H9 (cell line): Measurements from ENCODE around the gene STBD1. TPM values are rescaled to one million over a fixed set of nuclear protein-coding genes. Genes with fewer than 3 reads are reported as not detected.

ENCODE experiments used
- DNase-seq: peaks from one replicate; pipeline ENCODE4 v3.0.0-alpha.2; 2017
- H2AFZ ChIP-seq: one replicate; pipeline ENCODE4 v1.6.1; 2013; ENCODE audit warnings: mild to moderate bottlenecking, low read length, control low read depth, moderate library complexity
- H2AK5ac ChIP-seq: 2 replicates; pipeline ENCODE4 v1.6.1; 2013; ENCODE audit warnings: low read length, control low read depth, mixed read lengths; ENCODE audit not compliant: insufficient read length
- H2BK120ac ChIP-seq: one replicate; pipeline ENCODE4 v1.6.1; 2013; ENCODE audit warnings: low read depth, mild to moderate bottlenecking, low read length, control low read depth, inconsistent platforms; ENCODE audit not compliant: poor library complexity, severe bottlenecking
- H2BK12ac ChIP-seq: 2 replicates; pipeline ENCODE4 v1.6.1; 2013; ENCODE audit warnings: low read length, control low read depth, mixed read lengths, low read depth; ENCODE audit not compliant: insufficient read length
- H2BK15ac ChIP-seq: 2 replicates; pipeline ENCODE4 v1.6.1; 2013; ENCODE audit warnings: low read depth, low read length, control low read depth
- H2BK20ac ChIP-seq: one replicate; pipeline ENCODE4 v1.6.1; 2013; ENCODE audit warnings: low read depth, mild to moderate bottlenecking, low read length, control low read depth, inconsistent platforms; ENCODE audit not compliant: poor library complexity, severe bottlenecking
- H2BK5ac ChIP-seq: 2 replicates; pipeline ENCODE4 v1.6.1; 2013; ENCODE audit warnings: low read length, control low read depth, mixed read lengths; ENCODE audit not compliant: insufficient read length
- H3K14ac ChIP-seq: 2 replicates; pipeline ENCODE4 v1.6.1; 2013; ENCODE audit warnings: low read length, control low read depth; ENCODE audit not compliant: insufficient read depth
- H3K18ac ChIP-seq: 2 replicates; pipeline ENCODE4 v1.6.1; 2013; ENCODE audit warnings: low read depth, mild to moderate bottlenecking, mixed read lengths, low read length, control low read depth; ENCODE audit not compliant: insufficient read length
- H3K23ac ChIP-seq: 2 replicates; pipeline ENCODE4 v1.6.1; 2013; ENCODE audit warnings: low read length, control low read depth, mixed read lengths, low read depth; ENCODE audit not compliant: insufficient read length
- H3K23me2 ChIP-seq: 2 replicates; pipeline ENCODE4 v1.6.1; 2013; ENCODE audit warnings: low read depth, mild to moderate bottlenecking, mixed read lengths, low read length, control low read depth; ENCODE audit not compliant: insufficient read length, poor library complexity, severe bottlenecking
- H3K27ac ChIP-seq: 2 replicates; pipeline ENCODE4 v1.5.1; 2013; ENCODE audit warnings: low read length, control low read depth, mixed read lengths, low read depth; ENCODE audit not compliant: insufficient read length
- H3K27me3 ChIP-seq: 2 replicates; pipeline ENCODE4 v1.6.1; 2013; ENCODE audit warnings: low read length, control low read depth, inconsistent platforms; ENCODE audit not compliant: insufficient read depth
- H3K4ac ChIP-seq: 2 replicates; pipeline ENCODE4 v1.6.1; 2013; ENCODE audit warnings: low read depth, mild to moderate bottlenecking, control low read depth, inconsistent platforms, low read length, moderate library complexity
- H3K4me1 ChIP-seq: 2 replicates; pipeline ENCODE4 v1.6.1; 2013; ENCODE audit warnings: low read length, control low read depth, inconsistent platforms; ENCODE audit not compliant: insufficient read depth
- H3K4me2 ChIP-seq: 2 replicates; pipeline ENCODE4 v1.6.1; 2013; ENCODE audit warnings: low read length, control low read depth, mixed read lengths; ENCODE audit not compliant: insufficient read length, insufficient read depth
- H3K56ac ChIP-seq: 2 replicates; pipeline ENCODE4 v1.6.1; 2013; ENCODE audit warnings: low read depth, mild to moderate bottlenecking, mixed read lengths, low read length, control low read depth; ENCODE audit not compliant: insufficient read length
- H3K79me1 ChIP-seq: 2 replicates; pipeline ENCODE4 v1.6.1; 2013; ENCODE audit warnings: low read depth, mild to moderate bottlenecking, moderate library complexity, low read length, control low read depth, inconsistent platforms; ENCODE audit not compliant: insufficient read depth, poor library complexity, severe bottlenecking
- H3K79me2 ChIP-seq: 2 replicates; pipeline ENCODE4 v1.6.1; 2013; ENCODE audit warnings: low read length, control low read depth, inconsistent platforms; ENCODE audit not compliant: insufficient read depth
- H3K9ac ChIP-seq: 2 replicates; pipeline ENCODE4 v1.6.1; 2013; ENCODE audit warnings: low read length, control low read depth, mixed read lengths; ENCODE audit not compliant: insufficient read length; ENCODE audit errors: extremely low read depth
- H3K9me3 ChIP-seq: one replicate; pipeline ENCODE4 v1.6.1; 2013; ENCODE audit warnings: low read depth, low read length, inconsistent platforms; ENCODE audit not compliant: control insufficient read depth
- H3T11ph ChIP-seq: one replicate; pipeline ENCODE4 v1.6.1; 2013; ENCODE audit warnings: mild to moderate bottlenecking, low read length, control low read depth, inconsistent platforms
- H4K20me1 ChIP-seq: one replicate; pipeline ENCODE4 v1.6.1; 2013; ENCODE audit not compliant: control insufficient read depth, insufficient read length, insufficient read depth
- H4K5ac ChIP-seq: 2 replicates; pipeline ENCODE4 v1.6.1; 2013; ENCODE audit warnings: low read depth, mild to moderate bottlenecking, mixed read lengths, low read length, control low read depth; ENCODE audit not compliant: insufficient read length
- H4K8ac ChIP-seq: replicated peaks from 2 replicates; pipeline ENCODE4 v1.6.1; 2013; ENCODE audit warnings: low read length, control low read depth, mixed read lengths, low read depth; ENCODE audit not compliant: insufficient read length
- H4K91ac ChIP-seq: 2 replicates; pipeline ENCODE4 v1.6.1; 2013; ENCODE audit warnings: low read depth, mild to moderate bottlenecking, moderate library complexity, mixed read lengths, low read length, control low read depth; ENCODE audit not compliant: insufficient read length
- H3K27ac Mint-ChIP-seq, 3 experiments: 2 replicates in 2 of 3; 3 replicates in 1 of 3; pipeline ENCODE4 v1.8.0; 2020 to 2021; ENCODE audit warnings: mixed read lengths in 3 of 3, mild to moderate bottlenecking in 1 of 3, moderate library complexity in 1 of 3
- H3K27me3 Mint-ChIP-seq: 2 replicates; pipeline ENCODE4 v1.8.0; 2021; ENCODE audit warnings: low read depth, mild to moderate bottlenecking, moderate library complexity, mixed read lengths
- H3K36me3 Mint-ChIP-seq, 3 experiments: 2 replicates in 2 of 3; 3 replicates in 1 of 3; pipeline ENCODE4 v1.8.0; 2020 to 2021; ENCODE audit warnings: low read depth in 3 of 3, mixed read lengths in 3 of 3; ENCODE audit not compliant: insufficient read depth in 1 of 3
- H3K4me1 Mint-ChIP-seq, 2 experiments: 2 replicates each; pipeline ENCODE4 v1.8.0; 2020; ENCODE audit warnings: mixed read lengths in 2 of 2
- H3K4me3 Mint-ChIP-seq, 2 experiments: 2 replicates in 1 of 2; 3 replicates in 1 of 2; pipeline ENCODE4 v1.8.0; 2020 to 2021; ENCODE audit warnings: mild to moderate bottlenecking in 2 of 2, mixed read lengths in 2 of 2, moderate library complexity in 1 of 2
- H3K9me3 Mint-ChIP-seq, 2 experiments: 2 replicates in 1 of 2; 3 replicates in 1 of 2; pipeline ENCODE4 v1.8.0; 2020; ENCODE audit warnings: mild to moderate bottlenecking in 2 of 2, mixed read lengths in 2 of 2, moderate library complexity in 1 of 2
- WGBS: extraction: QIAGEN DNeasy Blood & Tissue Kit; methylation state at CpG from one replicate; pipeline ENCODE4 v1.1.7; 2013; ENCODE audit warnings: missing lambda C conversion rate, low lambda C conversion rate, mixed read lengths; ENCODE audit not compliant: insufficient read length; ENCODE audit errors: extremely low coverage; 5-methylcytosine and 5-hydroxymethylcytosine counted together
- total RNA-seq: library from RNA; stranded (reverse); gene quantifications from 2 replicates; pipeline ENCODE4 v1.2.1, GENCODE V29; 2021
- TF ChIP-seq, protein P1 (sequence below): fragments of 200-600 bp; sonication (generic); conservative IDR thresholded peaks from 3 replicates; pipeline ENCODE4 v1.8.0; 2021; ENCODE audit warnings: antibody characterized with exemption, mild to moderate bottlenecking

STBD1 gene
- total RNA-seq, 1 experiment from 2014 or later: 1.1 TPM

DNA sequence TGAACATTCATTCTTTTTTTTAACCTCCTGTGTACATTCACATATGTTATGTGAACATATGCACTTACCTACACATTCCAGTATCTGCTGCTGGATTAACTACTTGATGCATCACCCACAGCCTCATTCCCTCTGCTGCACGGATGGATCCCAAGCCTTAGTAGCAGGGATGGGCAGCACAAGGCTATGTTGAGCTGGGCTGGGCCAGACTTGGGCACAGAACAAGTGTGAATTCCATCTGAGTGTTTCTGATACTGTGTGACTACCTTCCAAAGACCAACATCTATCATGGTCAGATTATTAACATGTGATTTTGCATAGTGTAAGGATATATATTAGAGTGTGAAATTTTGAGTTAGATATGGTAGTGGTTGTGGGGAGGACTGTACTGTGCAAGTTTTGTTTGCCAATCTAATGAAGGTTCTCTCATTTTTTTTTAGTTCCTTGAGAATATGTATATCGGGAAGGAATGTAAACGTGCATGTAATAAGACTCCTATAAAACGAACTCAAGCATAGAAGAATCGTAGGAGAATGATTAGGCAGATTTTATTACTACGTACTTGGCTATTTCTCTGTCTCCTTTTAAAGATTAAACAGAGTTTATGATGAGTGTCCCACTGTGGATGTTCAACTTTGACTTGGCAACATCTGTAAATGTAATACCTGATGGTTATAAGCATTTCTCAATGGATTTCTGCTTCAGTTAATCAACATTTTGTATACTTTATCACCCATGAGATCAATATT lies 23.4 kb upstream of the STBD1 start:
- no peaks in the 10 kb centered on the region; a peak in 1 of 4 replicates for H3K4me1 Mint-ChIP-seq
- H4K91ac ChIP-seq: no peak overlapping the region

More for the DNA sequence above, 23.4 kb upstream of the STBD1 start:
- Histone ChIP-seq H3K27ac (no peak overlapping the region), H3T11ph (no peak overlapping the region), H3K4me1 (no peaks in the 10 kb centered on the region), H3K4me2 (no peak overlapping the region), H3K9ac (no peak overlapping the region), H2AFZ (no peak overlapping the region), H2BK120ac (no peak overlapping the region), H3K9me3 (no peaks in the 10 kb centered on the region), H3K79me1 (no peaks in the 10 kb centered on the region), H4K20me1 (no peaks in the 10 kb centered on the region), H3K27me3 (no peaks in the 10 kb centered on the region), H2BK5ac (no peak overlapping the region), H4K5ac (no peak overlapping the region), H3K23me2 (no peaks in the 10 kb centered on the region), H2BK20ac (no peak overlapping the region), H3K18ac (no peak overlapping the region), H2BK12ac (no peak overlapping the region), H3K14ac (no peak overlapping the region), H2BK15ac (no peak overlapping the region), H2AK5ac (no peak overlapping the region), H3K79me2 (no peaks in the 10 kb centered on the region), H3K56ac (no peak overlapping the region), H4K8ac (no peak overlapping the region), H3K23ac (no peak overlapping the region), H3K4ac (no peak overlapping the region)
- no peak for DNase-seq
- no peak overlapping the region for H3K4me3 Mint-ChIP-seq
- peaks cover 12% of the 10 kb centered on the region for H3K27me3 Mint-ChIP-seq
- H3K36me3 Mint-ChIP-seq: no peaks in the 10 kb centered on the region
- TF ChIP-seq, protein P1, sequence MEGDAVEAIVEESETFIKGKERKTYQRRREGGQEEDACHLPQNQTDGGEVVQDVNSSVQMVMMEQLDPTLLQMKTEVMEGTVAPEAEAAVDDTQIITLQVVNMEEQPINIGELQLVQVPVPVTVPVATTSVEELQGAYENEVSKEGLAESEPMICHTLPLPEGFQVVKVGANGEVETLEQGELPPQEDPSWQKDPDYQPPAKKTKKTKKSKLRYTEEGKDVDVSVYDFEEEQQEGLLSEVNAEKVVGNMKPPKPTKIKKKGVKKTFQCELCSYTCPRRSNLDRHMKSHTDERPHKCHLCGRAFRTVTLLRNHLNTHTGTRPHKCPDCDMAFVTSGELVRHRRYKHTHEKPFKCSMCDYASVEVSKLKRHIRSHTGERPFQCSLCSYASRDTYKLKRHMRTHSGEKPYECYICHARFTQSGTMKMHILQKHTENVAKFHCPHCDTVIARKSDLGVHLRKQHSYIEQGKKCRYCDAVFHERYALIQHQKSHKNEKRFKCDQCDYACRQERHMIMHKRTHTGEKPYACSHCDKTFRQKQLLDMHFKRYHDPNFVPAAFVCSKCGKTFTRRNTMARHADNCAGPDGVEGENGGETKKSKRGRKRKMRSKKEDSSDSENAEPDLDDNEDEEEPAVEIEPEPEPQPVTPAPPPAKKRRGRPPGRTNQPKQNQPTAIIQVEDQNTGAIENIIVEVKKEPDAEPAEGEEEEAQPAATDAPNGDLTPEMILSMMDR: no peak
- H3K27ac Mint-ChIP-seq: no peak overlapping the region
- no CpG with 5 or more reads among the region's 6 CpGs for WGBS
- H3K9me3 Mint-ChIP-seq: peaks cover 3 to 10% of the 10 kb centered on the region in 2 experiments; a peak in 4 of 5 replicates
